Panc1 (cell line): ENCODE data around the gene KIRREL3.

ENCODE experiments used
- POLR2AphosphoS5 ChIP-seq: IDR thresholded peaks from 2 replicates; pipeline ENCODE4 v1.6.1; 2012; ENCODE audit warnings: mild to moderate bottlenecking, low read depth, low read length, moderate library complexity
- SIN3A ChIP-seq: IDR thresholded peaks from 2 replicates; pipeline ENCODE4 v1.6.1; 2012; ENCODE audit warnings: low read depth, mild to moderate bottlenecking, low read length, moderate library complexity, borderline replicate concordance; ENCODE audit not compliant: insufficient read depth
- TCF7L2 ChIP-seq: IDR thresholded peaks from 2 replicates; pipeline ENCODE4 v1.6.1; 2011; ENCODE audit warnings: mild to moderate bottlenecking, low read depth, low read length, inconsistent platforms
- TF ChIP-seq, protein P1 (sequence below): fragments of 450-650 bp; IDR thresholded peaks from 2 replicates; pipeline ENCODE4 v1.5.1; 2017; ENCODE audit warnings: mild to moderate bottlenecking
- TF ChIP-seq, protein P2 (sequence below), 2 experiments: IDR thresholded peaks; 2 replicates each; pipeline ENCODE4 v1.6.1; 2011 to 2012; ENCODE audit warnings: low read depth in 2 of 2, control low read depth in 1 of 2, low read length in 1 of 2, mild to moderate bottlenecking in 1 of 2, moderate library complexity in 1 of 2; ENCODE audit not compliant: insufficient read depth in 1 of 2

DNA sequence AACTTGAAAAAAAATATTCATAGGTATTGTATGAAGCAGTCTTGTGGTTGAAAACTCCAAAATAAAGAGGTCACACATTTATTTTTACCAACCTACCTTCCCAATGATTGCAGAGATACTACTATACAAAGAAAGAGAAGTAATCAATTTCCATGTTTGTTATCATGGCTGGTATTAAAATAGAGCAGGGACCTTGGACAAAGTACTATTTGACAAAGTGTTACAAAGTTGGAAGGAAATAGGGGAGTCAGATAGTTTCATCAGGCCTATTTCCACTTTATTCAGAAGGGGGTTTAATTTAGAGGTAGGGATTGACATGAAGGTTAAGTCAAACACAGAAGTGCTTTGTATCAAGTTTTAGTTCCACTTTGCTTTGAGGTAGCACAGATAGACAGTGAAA lies 34.4 kb upstream of the KIRREL3 start:
- TF ChIP-seq POLR2AphosphoS5, result no peak
- TF ChIP-seq, protein P1, sequence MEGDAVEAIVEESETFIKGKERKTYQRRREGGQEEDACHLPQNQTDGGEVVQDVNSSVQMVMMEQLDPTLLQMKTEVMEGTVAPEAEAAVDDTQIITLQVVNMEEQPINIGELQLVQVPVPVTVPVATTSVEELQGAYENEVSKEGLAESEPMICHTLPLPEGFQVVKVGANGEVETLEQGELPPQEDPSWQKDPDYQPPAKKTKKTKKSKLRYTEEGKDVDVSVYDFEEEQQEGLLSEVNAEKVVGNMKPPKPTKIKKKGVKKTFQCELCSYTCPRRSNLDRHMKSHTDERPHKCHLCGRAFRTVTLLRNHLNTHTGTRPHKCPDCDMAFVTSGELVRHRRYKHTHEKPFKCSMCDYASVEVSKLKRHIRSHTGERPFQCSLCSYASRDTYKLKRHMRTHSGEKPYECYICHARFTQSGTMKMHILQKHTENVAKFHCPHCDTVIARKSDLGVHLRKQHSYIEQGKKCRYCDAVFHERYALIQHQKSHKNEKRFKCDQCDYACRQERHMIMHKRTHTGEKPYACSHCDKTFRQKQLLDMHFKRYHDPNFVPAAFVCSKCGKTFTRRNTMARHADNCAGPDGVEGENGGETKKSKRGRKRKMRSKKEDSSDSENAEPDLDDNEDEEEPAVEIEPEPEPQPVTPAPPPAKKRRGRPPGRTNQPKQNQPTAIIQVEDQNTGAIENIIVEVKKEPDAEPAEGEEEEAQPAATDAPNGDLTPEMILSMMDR, result no peak
- TF ChIP-seq, protein P2, sequence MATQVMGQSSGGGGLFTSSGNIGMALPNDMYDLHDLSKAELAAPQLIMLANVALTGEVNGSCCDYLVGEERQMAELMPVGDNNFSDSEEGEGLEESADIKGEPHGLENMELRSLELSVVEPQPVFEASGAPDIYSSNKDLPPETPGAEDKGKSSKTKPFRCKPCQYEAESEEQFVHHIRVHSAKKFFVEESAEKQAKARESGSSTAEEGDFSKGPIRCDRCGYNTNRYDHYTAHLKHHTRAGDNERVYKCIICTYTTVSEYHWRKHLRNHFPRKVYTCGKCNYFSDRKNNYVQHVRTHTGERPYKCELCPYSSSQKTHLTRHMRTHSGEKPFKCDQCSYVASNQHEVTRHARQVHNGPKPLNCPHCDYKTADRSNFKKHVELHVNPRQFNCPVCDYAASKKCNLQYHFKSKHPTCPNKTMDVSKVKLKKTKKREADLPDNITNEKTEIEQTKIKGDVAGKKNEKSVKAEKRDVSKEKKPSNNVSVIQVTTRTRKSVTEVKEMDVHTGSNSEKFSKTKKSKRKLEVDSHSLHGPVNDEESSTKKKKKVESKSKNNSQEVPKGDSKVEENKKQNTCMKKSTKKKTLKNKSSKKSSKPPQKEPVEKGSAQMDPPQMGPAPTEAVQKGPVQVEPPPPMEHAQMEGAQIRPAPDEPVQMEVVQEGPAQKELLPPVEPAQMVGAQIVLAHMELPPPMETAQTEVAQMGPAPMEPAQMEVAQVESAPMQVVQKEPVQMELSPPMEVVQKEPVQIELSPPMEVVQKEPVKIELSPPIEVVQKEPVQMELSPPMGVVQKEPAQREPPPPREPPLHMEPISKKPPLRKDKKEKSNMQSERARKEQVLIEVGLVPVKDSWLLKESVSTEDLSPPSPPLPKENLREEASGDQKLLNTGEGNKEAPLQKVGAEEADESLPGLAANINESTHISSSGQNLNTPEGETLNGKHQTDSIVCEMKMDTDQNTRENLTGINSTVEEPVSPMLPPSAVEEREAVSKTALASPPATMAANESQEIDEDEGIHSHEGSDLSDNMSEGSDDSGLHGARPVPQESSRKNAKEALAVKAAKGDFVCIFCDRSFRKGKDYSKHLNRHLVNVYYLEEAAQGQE (IDR thresholded peaks at IDR 0.05; ENCODE audit: insufficient read depth in 1 of 2, low read depth in 2 of 2, low read length in 1 of 2), result no peak
- no peak for TF ChIP-seq TCF7L2
- no peak for TF ChIP-seq SIN3A
